Measurements from ENCODE around the gene TEKTIP1. TPM values are rescaled to one million over a fixed set of nuclear protein-coding genes. Genes with fewer than 3 reads are reported as not detected.
"Not testable (repeated sequence)": the region's sequence is repeated elsewhere in the genome, so short reads cannot be mapped to it uniquely, and the experiment has no call there.

Gene TEKTIP1
- polyA plus RNA-seq, 3 donors: 3.3 to 10.7 (median 6.5) TPM

- no peak for DNase-seq (ENCODE audit: extremely low read depth in 1 of 11, low read depth in 9 of 11, low spot score in 4 of 11)
These were observed 36.3 kb downstream of the TEKTIP1 start for GRCh38 chr19:3575260-3575741.

- no peak for DNase-seq (ENCODE audit: extremely low read depth in 1 of 11, low read depth in 9 of 11, low spot score in 4 of 11)
These were observed 37.1 kb downstream of the TEKTIP1 start for GRCh38 chr19:3575949-3576673.

GRCh38 chr19:3576696-3577443 is 37.9 kb downstream of the TEKTIP1 start:
- DNase-seq (ENCODE audit: extremely low read depth in 1 of 11, low read depth in 9 of 11, low spot score in 4 of 11): no peak

GRCh38 chr19:3577723-3578344 is 38.9 kb downstream of the TEKTIP1 start:
- DNase-seq (ENCODE audit: extremely low read depth in 1 of 11, low read depth in 9 of 11, low spot score in 4 of 11): no peak

GRCh38 chr19:3578390-3578789 is 39.4 kb downstream of the TEKTIP1 start:
- DNase-seq (ENCODE audit: extremely low read depth in 1 of 11, low read depth in 9 of 11, low spot score in 4 of 11): no peak

GRCh38 chr19:3580156-3580934 is 41.4 kb downstream of the TEKTIP1 start:
- no peak for DNase-seq (ENCODE audit: extremely low read depth in 1 of 11, low read depth in 9 of 11, low spot score in 4 of 11)

GRCh38 chr19:3581792-3582191 is 42.8 kb downstream of the TEKTIP1 start:
- not testable (repeated sequence) for DNase-seq (ENCODE audit: extremely low read depth in 1 of 11, low read depth in 9 of 11, low spot score in 4 of 11)

GRCh38 chr19:3584036-3584802 is 45.2 kb downstream of the TEKTIP1 start:
- not testable (repeated sequence) for DNase-seq (ENCODE audit: extremely low read depth in 1 of 11, low read depth in 9 of 11, low spot score in 4 of 11)

GRCh38 chr19:3585301-3586126 is 46.5 kb downstream of the TEKTIP1 start, which contains the start of gene GIPC3:
TSS of gene GIPC3 (plus strand) at chr19:3585478. CDS start at chr19:3585598, 120 bp downstream.
- no peak for DNase-seq (ENCODE audit: extremely low read depth in 1 of 11, low read depth in 9 of 11, low spot score in 4 of 11)

GRCh38 chr19:3586127-3586626 is 47.2 kb downstream of the TEKTIP1 start:
- DNase-seq (ENCODE audit: extremely low read depth in 1 of 11, low read depth in 9 of 11, low spot score in 4 of 11): no peak

GRCh38 chr19:3586707-3587346 is 47.9 kb downstream of the TEKTIP1 start:
- no peak for DNase-seq (ENCODE audit: extremely low read depth in 1 of 11, low read depth in 9 of 11, low spot score in 4 of 11)

GRCh38 chr19:3589439-3589838 is 50.5 kb downstream of the TEKTIP1 start:
- DNase-seq (ENCODE audit: extremely low read depth in 1 of 11, low read depth in 9 of 11, low spot score in 4 of 11): no peak

- no peak for DNase-seq (ENCODE audit: extremely low read depth in 1 of 11, low read depth in 9 of 11, low spot score in 4 of 11)
These were observed 51.0 kb downstream of the TEKTIP1 start for GRCh38 chr19:3589949-3590348.

- DNase-seq (ENCODE audit: extremely low read depth in 1 of 11, low read depth in 9 of 11, low spot score in 4 of 11): no peak
These were observed 52.2 kb downstream of the TEKTIP1 start for GRCh38 chr19:3590991-3591659.

- no peak for DNase-seq (ENCODE audit: extremely low read depth in 1 of 11, low read depth in 9 of 11, low spot score in 4 of 11)
These were observed 53.1 kb downstream of the TEKTIP1 start for GRCh38 chr19:3591876-3592613.

GRCh38 chr19:3593156-3593555 is 54.2 kb downstream of the TEKTIP1 start:
- no peak for DNase-seq (ENCODE audit: extremely low read depth in 1 of 11, low read depth in 9 of 11, low spot score in 4 of 11)

All from renal cortex interstitium (tissue), 11 donors.